Activated naive CD4-positive, alpha-beta T cell treated with anti-CD3 and anti-CD28 coated beads for 36 hours (primary cell): ENCODE results near the gene ABHD16B. TPM values are rescaled to one million over a fixed set of nuclear protein-coding genes. Genes with fewer than 3 reads are reported as not detected.
A peak's percentile ranks its signal among the peaks of the same experiment; 100 is the strongest.
"Not testable (repeated sequence)": the region's sequence is repeated elsewhere in the genome, so short reads cannot be mapped to it uniquely, and the experiment has no call there.

Source experiments
- CTCF ChIA-PET: fragments of 350-600 bp; sonication (Branson Sonifier 250); formaldehyde crosslinking; loops from one replicate; lab custom pipeline; 2021; ENCODE audit warnings: antibody characterized with exemption; lab: Charles Lee
- DNase-seq: peaks from one replicate; pipeline ENCODE4 v3.0.0-alpha.2; 2020
- H3K27ac Mint-ChIP-seq: one replicate; pipeline ENCODE4 v1.8.0; 2021; ENCODE audit warnings: mild to moderate bottlenecking, mixed read lengths
- H3K27me3 Mint-ChIP-seq: one replicate; pipeline ENCODE4 v1.8.0; 2021; ENCODE audit warnings: low read depth, mixed read lengths
- H3K36me3 Mint-ChIP-seq: one replicate; pipeline ENCODE4 v1.8.0; 2021; ENCODE audit warnings: low read depth, mixed read lengths
- H3K4me1 Mint-ChIP-seq: one replicate; pipeline ENCODE4 v1.8.0; 2021; ENCODE audit warnings: low read depth, mixed read lengths
- H3K4me3 Mint-ChIP-seq: one replicate; pipeline ENCODE4 v1.8.0; 2021; ENCODE audit warnings: mild to moderate bottlenecking, moderate library complexity, mixed read lengths
- H3K9me3 Mint-ChIP-seq: one replicate; pipeline ENCODE4 v1.8.0; 2021; ENCODE audit warnings: mixed read lengths
- intact Hi-C: fragments of 100-400 bp; cut with micrococcal nuclease; formaldehyde crosslinking; loops from one replicate; pipeline ENCODE4 v1.15.1; 2023
- total RNA-seq, 2 experiments: library from RNA; stranded (reverse); gene quantifications; one replicate each; pipeline ENCODE4 v1.2.3, GENCODE V29; 2021

The ABHD16B gene
- total RNA-seq, 2 experiments from 2014 or later: not detected

GRCh38 chr20:63850689-63851547 lies 10.4 kb upstream of the ABHD16B start:
- Mint-ChIP-seq H3K36me3 (no peaks in the 10 kb centered on the region), H3K4me1 (peaks cover 16% of the 10 kb centered on the region), H3K27me3 (peaks cover 6% of the 10 kb centered on the region), H3K27ac (no peak overlapping the region), H3K4me3 (no peak overlapping the region), H3K9me3 (no peaks in the 10 kb centered on the region)
- intact Hi-C loops: no loop called here
- peak; percentile 74 for DNase-seq
- CTCF ChIA-PET: no interaction called here

DNA sequence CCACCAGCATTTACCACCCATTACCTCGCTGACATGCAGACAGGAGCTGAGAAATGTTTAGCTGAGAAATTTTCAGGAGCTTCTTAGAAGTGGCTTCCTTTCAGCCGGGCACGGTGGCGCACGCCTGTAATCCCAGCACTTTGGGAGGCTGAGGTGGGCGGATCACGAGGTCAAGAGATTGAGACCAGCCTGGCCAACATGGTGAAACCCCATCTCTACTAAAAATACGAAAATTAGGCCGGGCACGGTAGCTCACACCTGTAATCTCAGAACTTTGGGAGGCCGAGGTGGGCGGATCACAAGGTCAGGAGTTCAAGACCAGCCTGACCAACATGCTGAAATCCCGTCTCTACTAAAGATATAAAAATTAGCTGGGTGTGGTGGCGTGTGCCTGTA lies 9.8 kb upstream of the ABHD16B start:
- H3K27ac Mint-ChIP-seq, intact Hi-C loops, H3K9me3 Mint-ChIP-seq, H3K36me3 Mint-ChIP-seq, H3K27me3 Mint-ChIP-seq, DNase-seq, H3K4me3 Mint-ChIP-seq: not testable (repeated sequence)
- CTCF ChIA-PET: interaction anchor here (0.6 kb wide), 1 partner anchor 239 kb away, joined by 3 read pairs; no protein-coding TSS in a partner anchor
- H3K4me1 Mint-ChIP-seq: peaks cover 14% of the 10 kb centered on the region

- H3K9me3 Mint-ChIP-seq, CTCF ChIA-PET, DNase-seq, H3K36me3 Mint-ChIP-seq, H3K27me3 Mint-ChIP-seq, H3K27ac Mint-ChIP-seq, intact Hi-C loops, H3K4me3 Mint-ChIP-seq: not testable (repeated sequence)
- peaks cover 32% of the 10 kb centered on the region for H3K4me1 Mint-ChIP-seq
Observed at GRCh38 chr20:63853733-63854068, 7.6 kb upstream of the ABHD16B start.

DNA sequence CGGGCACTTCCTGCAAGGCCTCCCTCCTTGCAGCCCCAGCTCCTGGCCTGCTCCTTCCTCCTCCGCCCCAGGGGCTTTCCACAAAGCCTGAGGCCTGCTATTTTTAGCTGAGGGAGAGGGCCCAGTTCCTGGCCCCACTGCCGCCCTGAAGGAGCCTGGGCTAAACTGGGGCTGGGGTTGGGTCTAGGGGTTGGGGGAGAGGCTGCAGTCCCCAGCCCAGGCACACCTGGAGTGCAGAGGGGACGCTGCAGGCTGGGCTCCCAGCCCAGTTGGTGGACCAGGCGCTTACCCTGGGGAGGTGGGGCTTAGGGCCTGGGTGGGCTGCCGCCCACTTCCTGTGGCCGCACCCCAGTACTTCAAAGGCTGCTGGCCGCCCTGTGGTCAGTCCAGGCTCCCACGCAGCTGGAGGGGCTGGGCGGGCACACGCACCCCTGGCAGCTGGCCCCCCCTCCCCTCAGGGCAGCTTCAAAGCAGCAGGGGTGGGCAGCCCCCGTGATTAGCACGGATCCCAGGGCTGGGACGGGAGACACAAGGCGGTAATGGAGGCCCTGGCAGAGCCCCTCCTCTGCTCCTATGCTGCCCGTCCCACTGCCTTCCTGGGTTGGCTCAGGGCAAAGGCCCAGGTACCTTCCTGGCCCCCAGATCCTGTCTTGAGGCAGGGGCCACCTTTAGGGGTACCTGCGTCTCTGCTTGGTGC lies 7.1 kb upstream of the ABHD16B start:
- CTCF ChIA-PET: no interaction called here
- Mint-ChIP-seq H3K27me3 (peaks cover 3% of the 10 kb centered on the region), H3K9me3 (no peaks in the 10 kb centered on the region), H3K4me3 (no peak overlapping the region), H3K27ac (no peak overlapping the region), H3K4me1 (peaks cover 37% of the 10 kb centered on the region), H3K36me3 (no peaks in the 10 kb centered on the region)
- intact Hi-C loops: no loop called here
- DNase-seq: no peak

GRCh38 chr20:63854766-63855362 lies 6.4 kb upstream of the ABHD16B start:
- no peaks in the 10 kb centered on the region for H3K36me3 Mint-ChIP-seq
- no peak overlapping the region for H3K4me3 Mint-ChIP-seq
- intact Hi-C loops: no loop called here
- H3K27me3 Mint-ChIP-seq: peaks cover 3% of the 10 kb centered on the region
- no peaks in the 10 kb centered on the region for H3K9me3 Mint-ChIP-seq
- no peak for DNase-seq
- H3K27ac Mint-ChIP-seq: no peak overlapping the region
- peaks cover 40% of the 10 kb centered on the region for H3K4me1 Mint-ChIP-seq
- CTCF ChIA-PET: no interaction called here

DNA sequence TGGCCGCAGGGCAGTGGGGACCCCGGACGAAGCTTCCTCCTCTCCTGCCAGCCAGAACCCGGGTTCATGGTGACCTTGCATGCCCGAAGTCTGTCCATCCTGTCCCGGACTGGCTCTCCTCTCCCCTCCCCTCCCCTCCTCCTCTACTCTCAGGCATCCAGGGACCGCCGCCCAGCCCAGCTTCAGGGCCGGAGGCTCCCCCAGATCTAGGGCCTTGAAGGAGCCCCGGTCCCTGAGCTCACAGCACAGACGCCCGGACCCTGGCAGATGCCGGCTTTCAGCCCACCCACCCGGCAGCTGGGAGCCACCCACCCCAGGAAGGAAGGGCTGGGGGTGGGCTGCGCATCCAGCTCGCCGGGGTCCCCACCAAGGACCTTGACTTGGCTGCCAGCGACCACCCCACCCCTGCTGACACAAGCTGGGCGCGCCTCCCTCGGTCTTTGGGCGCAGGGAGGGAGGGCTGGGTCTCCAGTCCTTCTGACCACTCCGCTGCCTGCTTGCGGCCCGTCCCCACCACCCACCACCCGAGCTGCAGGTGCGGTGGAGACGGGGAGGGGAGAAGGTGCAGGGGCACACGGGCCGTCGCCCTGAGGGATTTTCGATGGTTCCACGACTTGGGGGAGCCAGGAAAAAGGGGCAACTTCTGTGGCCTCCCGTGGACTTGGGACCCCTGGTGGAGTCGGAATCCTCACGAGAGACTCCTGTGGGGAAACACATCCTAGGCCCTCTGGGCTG lies 5.8 kb upstream of the ABHD16B start:
- peaks cover 3% of the 10 kb centered on the region for H3K27me3 Mint-ChIP-seq
- no peak overlapping the region for H3K4me3 Mint-ChIP-seq
- peaks cover 39% of the 10 kb centered on the region for H3K4me1 Mint-ChIP-seq
- no peak for DNase-seq
- intact Hi-C loops: no loop called here
- H3K9me3 Mint-ChIP-seq: no peaks in the 10 kb centered on the region
- H3K27ac Mint-ChIP-seq: no peak overlapping the region
- CTCF ChIA-PET: no interaction called here
- peaks cover 2% of the 10 kb centered on the region for H3K36me3 Mint-ChIP-seq

GRCh38 chr20:63856098-63856511 lies 5.2 kb upstream of the ABHD16B start:
- Mint-ChIP-seq H3K27ac (no peak overlapping the region), H3K36me3 (peaks cover 4% of the 10 kb centered on the region), H3K9me3 (no peaks in the 10 kb centered on the region), H3K4me3 (no peak overlapping the region), H3K4me1 (peaks cover 33% of the 10 kb centered on the region), H3K27me3 (peaks cover 3% of the 10 kb centered on the region)
- DNase-seq: no peak
- intact Hi-C loops: no loop called here
- CTCF ChIA-PET: no interaction called here

DNA sequence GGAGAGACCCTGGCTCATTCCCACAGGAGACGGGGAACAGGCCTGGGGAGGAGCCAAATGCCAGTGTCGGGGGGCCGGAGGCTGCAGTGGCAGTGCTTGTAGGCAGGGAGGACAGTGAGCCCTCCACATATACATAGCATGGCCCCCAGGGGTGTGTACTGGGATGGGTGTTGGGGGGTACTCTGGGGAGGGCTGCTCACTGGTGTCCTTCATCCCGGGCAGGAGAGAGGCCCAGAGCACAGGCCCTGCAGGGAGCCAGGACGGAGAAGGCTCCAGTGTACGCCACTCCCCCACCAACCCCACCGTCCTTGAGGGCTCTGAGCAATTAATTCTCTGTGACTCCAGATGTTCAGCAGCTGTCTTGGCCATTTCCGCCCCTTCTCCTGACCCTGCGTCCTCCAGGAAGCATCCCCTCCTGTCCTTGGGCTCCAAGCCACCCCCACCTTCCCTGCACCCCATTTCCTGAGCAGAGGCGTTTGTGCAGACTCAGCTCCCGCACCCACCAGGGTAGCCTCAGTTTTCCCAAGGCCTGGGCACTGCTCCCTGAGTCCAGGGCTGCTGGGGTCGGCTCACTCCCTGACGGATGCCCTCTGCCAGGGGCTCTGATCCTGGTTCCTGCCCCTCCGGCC lies 3.4 kb upstream of the ABHD16B start:
- Mint-ChIP-seq H3K9me3 (no peaks in the 10 kb centered on the region), H3K4me1 (peaks cover 28% of the 10 kb centered on the region), H3K27ac (peak overlapping the region; percentile 50), H3K36me3 (peaks cover 4% of the 10 kb centered on the region), H3K27me3 (no peaks in the 10 kb centered on the region), H3K4me3 (no peak overlapping the region)
- intact Hi-C loops: no loop called here
- DNase-seq: no peak
- CTCF ChIA-PET: interaction anchor here (0.6 to 1.3 kb wide), 3 partner anchors 28 to 321 kb away, joined by 3 read pairs; partner anchors contain the start of gene PTK6

DNA sequence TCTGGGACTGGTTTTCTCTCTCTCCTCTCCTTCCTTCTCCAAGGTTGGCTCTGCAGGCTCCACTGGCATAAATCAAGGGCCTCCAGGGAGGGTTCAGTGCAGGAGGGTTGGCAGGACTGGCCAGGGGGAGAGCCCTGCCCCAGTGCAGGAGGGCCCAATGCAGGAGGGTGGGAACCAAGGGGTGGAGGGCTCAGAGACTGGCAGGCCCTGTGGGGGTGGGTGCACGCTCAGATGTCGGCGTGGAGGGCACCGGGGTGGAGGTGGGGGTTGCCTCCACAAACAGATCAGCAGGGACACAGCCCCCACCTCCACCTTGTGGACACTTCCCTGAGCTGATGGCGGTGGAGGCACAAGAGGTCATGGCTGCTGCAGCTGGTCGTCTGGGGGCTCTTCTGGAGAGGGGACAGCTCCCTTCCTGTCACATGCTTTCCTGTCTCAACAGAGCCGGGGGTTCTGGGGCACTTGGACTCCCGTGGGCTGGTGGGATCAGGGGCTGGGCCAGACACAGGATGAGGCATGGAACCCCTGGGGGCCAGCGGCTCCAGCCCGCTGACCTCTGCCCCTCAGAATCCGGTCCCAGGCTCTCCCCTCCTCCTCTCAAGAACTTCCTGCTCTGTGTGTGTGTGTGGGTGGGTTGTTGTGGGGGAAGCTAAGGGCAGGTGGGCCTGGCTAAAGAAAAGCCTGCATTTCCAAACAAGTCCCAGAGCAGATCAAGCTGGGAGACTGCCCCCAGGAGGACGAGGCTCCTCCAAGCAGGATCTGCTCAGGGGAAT lies 2.7 kb upstream of the ABHD16B start:
- no peak overlapping the region for H3K4me3 Mint-ChIP-seq
- no peaks in the 10 kb centered on the region for H3K27me3 Mint-ChIP-seq
- intact Hi-C loops: no loop called here
- H3K9me3 Mint-ChIP-seq: no peaks in the 10 kb centered on the region
- CTCF ChIA-PET: interaction anchor here (0.6 to 1.3 kb wide), 3 partner anchors 29 to 321 kb away, joined by 3 read pairs; partner anchors contain the start of gene PTK6
- H3K27ac Mint-ChIP-seq: no peak overlapping the region
- DNase-seq: no peak
- peaks cover 32% of the 10 kb centered on the region for H3K4me1 Mint-ChIP-seq
- peaks cover 9% of the 10 kb centered on the region for H3K36me3 Mint-ChIP-seq

DNA sequence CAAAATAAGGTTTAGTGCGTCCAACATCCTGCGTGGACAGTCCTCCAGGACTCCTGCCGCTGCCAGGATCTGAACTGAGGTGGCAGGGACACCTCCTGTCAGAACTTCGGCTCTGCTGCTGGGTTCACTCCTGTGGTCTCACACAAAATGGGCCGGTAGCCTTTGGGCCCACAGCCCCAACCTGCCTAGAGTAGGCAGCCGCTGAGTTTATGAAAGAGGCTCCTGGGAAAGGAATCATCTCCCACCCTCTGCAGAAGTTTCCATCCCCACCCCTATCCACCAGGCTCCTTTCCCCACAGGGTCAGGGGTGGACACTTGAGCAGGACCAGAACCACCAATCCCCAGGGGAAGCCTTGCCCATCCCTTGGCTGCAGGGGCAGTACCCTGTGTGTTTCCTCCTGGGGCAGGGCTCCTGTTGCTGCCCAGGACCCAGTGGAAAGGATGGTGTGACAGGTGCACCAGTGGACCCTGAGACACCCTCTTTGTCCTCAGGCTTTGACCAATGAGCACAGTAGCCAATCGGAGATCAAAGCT lies 2.1 kb upstream of the ABHD16B start:
- peaks cover 36% of the 10 kb centered on the region for H3K4me1 Mint-ChIP-seq
- no peak overlapping the region for H3K27ac Mint-ChIP-seq
- intact Hi-C loops: no loop called here
- H3K9me3 Mint-ChIP-seq: no peaks in the 10 kb centered on the region
- no peaks in the 10 kb centered on the region for H3K27me3 Mint-ChIP-seq
- CTCF ChIA-PET: interaction anchor here (1.3 kb wide), 1 partner anchor 30 kb away, joined by 3 read pairs; no protein-coding TSS in a partner anchor
- peaks cover 15% of the 10 kb centered on the region for H3K36me3 Mint-ChIP-seq
- no peak for DNase-seq
- H3K4me3 Mint-ChIP-seq: no peak overlapping the region
